Fibroblast of villous mesenchyme (primary cell): Measurements from ENCODE around the gene FRMD8. TPM values are rescaled to one million over a fixed set of nuclear protein-coding genes. Genes with fewer than 3 reads are reported as not detected.

Experiments used
- DNase-seq: peaks from one replicate; pipeline ENCODE4 v3.0.0-alpha.2; 2010; ENCODE audit warnings: low read depth
- H3K4me3 ChIP-seq: 2 replicates; pipeline ENCODE4 v1.5.1; 2011; ENCODE audit warnings: low read depth, mild to moderate bottlenecking, low read length
- CTCF ChIP-seq: IDR thresholded peaks from 2 replicates; pipeline ENCODE4 v1.5.1; 2012; ENCODE audit warnings: low read depth, mild to moderate bottlenecking, low read length; ENCODE audit not compliant: insufficient read depth
- total RNA-seq: library from RNA; depleted of rRNA; stranded (reverse); fragments of >200 nt; gene quantifications from 2 replicates; pipeline ENCODE4 v1.2.3, GENCODE V29; 2012

FRMD8 gene
- total RNA-seq, 1 donor, result 44.5 TPM

GRCh38 chr11:65398362-65398910, 12.0 kb downstream of the FRMD8 start:
- H3K4me3 ChIP-seq, result no peak overlapping the region
- no peak for TF ChIP-seq CTCF
- DNase-seq, result no peak

- no peak for TF ChIP-seq CTCF
- H3K4me3 ChIP-seq, result no peak overlapping the region
- no peak for DNase-seq
Measured at GRCh38 chr11:65399249-65399648, 12.8 kb downstream of the FRMD8 start.

- TF ChIP-seq CTCF, result no peak
- no peak overlapping the region for H3K4me3 ChIP-seq
- no peak for DNase-seq
Measured at GRCh38 chr11:65399845-65400244, 13.4 kb downstream of the FRMD8 start.

GRCh38 chr11:65400307-65401072, 14.1 kb downstream of the FRMD8 start:
- DNase-seq, result no peak
- H3K4me3 ChIP-seq, result no peak overlapping the region
- TF ChIP-seq CTCF, result no peak

GRCh38 chr11:65401073-65401802, 14.8 kb downstream of the FRMD8 start:
- no peak for DNase-seq
- H3K4me3 ChIP-seq, result no peak overlapping the region

GRCh38 chr11:65401803-65402248, 15.4 kb downstream of the FRMD8 start:
- no peak for DNase-seq
- no peak overlapping the region for H3K4me3 ChIP-seq
- no peak for TF ChIP-seq CTCF

More at GRCh38 chr11:65401073-65401802, 14.8 kb downstream of the FRMD8 start:
- TF ChIP-seq CTCF, result no peak
